ENCODE data around the gene FOSB. TPM values are rescaled to one million over a fixed set of nuclear protein-coding genes. Genes with fewer than 3 reads are reported as not detected.

The FOSB gene
- total RNA-seq, 1 experiment from 2014 or later = 1.7 TPM

GRCh38 chr19:45440873-45441654 lies 26.7 kb upstream of the FOSB start:
- TF ChIP-seq CTCF (conservative IDR thresholded peaks at IDR 0.05) = no peak
- Mint-ChIP-seq H3K36me3 (ENCODE audit: insufficient read depth in 1 of 3, low read depth in 3 of 3) (no peaks in the 10 kb centered on the region), H3K4me1 (peaks cover 26 to 35% of the 10 kb centered on the region in 2 experiments), H3K9me3 (peaks cover 0 to 4% of the 10 kb centered on the region in 2 experiments; a peak in 1 of 5 replicates), H3K4me3 (peak overlapping the region; percentile 67 to 81), H3K27me3 (ENCODE audit: low read depth) (peaks cover 5% of the 10 kb centered on the region; the same call in 1 of the 2 replicates), H3K27ac (peak overlapping the region in 1 of 3 experiments; percentile 17; a peak in 1 of 7 replicates)
- Histone ChIP-seq H3K27ac (ENCODE audit: insufficient read length, low read depth, low read length) (no peak overlapping the region), H3K18ac (ENCODE audit: insufficient read length, low read depth, low read length) (no peak overlapping the region), H3K56ac (ENCODE audit: insufficient read length, low read depth, low read length) (no peak overlapping the region), H3K4ac (ENCODE audit: low read depth, low read length) (no peak overlapping the region), H4K20me1 (ENCODE audit: control insufficient read depth, insufficient read depth, insufficient read length) (no peaks in the 10 kb centered on the region), H3K27me3 (ENCODE audit: insufficient read depth, low read length) (no peaks in the 10 kb centered on the region), H3K4me1 (ENCODE audit: insufficient read depth, low read length) (peaks cover 2% of the 10 kb centered on the region; the same call in 1 of the 2 replicates), H3K9ac (ENCODE audit: extremely low read depth, insufficient read length, low read length) (no peak overlapping the region), H4K5ac (ENCODE audit: insufficient read length, low read depth, low read length) (no peak overlapping the region), H2BK15ac (ENCODE audit: low read depth, low read length) (no peak overlapping the region), H3K14ac (ENCODE audit: insufficient read depth, low read length) (no peak overlapping the region), H4K8ac (replicated peaks; ENCODE audit: insufficient read length, low read depth, low read length) (no peak overlapping the region), H3K23me2 (ENCODE audit: insufficient read length, low read depth, low read length, poor library complexity, severe bottlenecking) (peaks cover 10% of the 10 kb centered on the region), H3T11ph (ENCODE audit: low read length) (no peak overlapping the region), H2AFZ (ENCODE audit: low read length) (no peak overlapping the region), H2BK20ac (ENCODE audit: low read depth, low read length, poor library complexity, severe bottlenecking) (no peak overlapping the region), H2BK120ac (ENCODE audit: low read depth, low read length, poor library complexity, severe bottlenecking) (no peak overlapping the region), H3K23ac (ENCODE audit: insufficient read length, low read depth, low read length) (no peak overlapping the region), H3K9me3 (ENCODE audit: control insufficient read depth, low read depth, low read length) (no peaks in the 10 kb centered on the region), H2BK5ac (ENCODE audit: insufficient read length, low read length) (no peak overlapping the region), H2AK5ac (ENCODE audit: insufficient read length, low read length) (no peak overlapping the region), H2BK12ac (ENCODE audit: insufficient read length, low read depth, low read length) (no peak overlapping the region), H3K4me2 (ENCODE audit: insufficient read depth, insufficient read length, low read length) (no peak overlapping the region), H4K91ac (ENCODE audit: insufficient read length, low read depth, low read length) (no peak overlapping the region), H3K79me2 (ENCODE audit: insufficient read depth, low read length) (no peaks in the 10 kb centered on the region), H3K79me1 (ENCODE audit: insufficient read depth, low read depth, low read length, poor library complexity, severe bottlenecking) (no peaks in the 10 kb centered on the region)
- no CpG with 5 or more reads among the region's 9 CpGs for WGBS (ENCODE audit: extremely low coverage, insufficient read length, low lambda C conversion rate)
- DNase-seq = peak; percentile 72

Data from H9 (cell line).